Measurements from ENCODE around the gene SFTA2.
"Not testable (repeated sequence)": the region's sequence is repeated elsewhere in the genome, so short reads cannot be mapped to it uniquely, and the experiment has no call there.

SFTA2 gene

GRCh38 chr6:30928677-30929076 lies 3.3 kb downstream of the SFTA2 start:
- Histone ChIP-seq H3K4me3 (replicated peaks; ENCODE audit: insufficient read depth, low read length) (no peak overlapping the region), H3K27ac (replicated peaks) (no peak overlapping the region), H3K27me3 (ENCODE audit: insufficient read depth, poor library complexity, severe bottlenecking) (no peaks in the 10 kb centered on the region)
- TF ChIP-seq POLR2AphosphoS5 (IDR thresholded peaks at IDR 0.05; ENCODE audit: low read depth) (no peak), CTCF (IDR thresholded peaks at IDR 0.05; ENCODE audit: insufficient read depth, low read length) (no peak), REST (IDR thresholded peaks at IDR 0.05; ENCODE audit: insufficient replicate concordance, low read depth) (no peak), SPI1 (IDR thresholded peaks at IDR 0.05; ENCODE audit: borderline replicate concordance, low read depth) (no peak), GABPA (IDR thresholded peaks at IDR 0.05; ENCODE audit: low read depth) (no peak)
- no peak for DNase-seq (ENCODE audit: low read depth in 1 of 2, low spot score in 1 of 2)

- H3K4me3 ChIP-seq (replicated peaks; ENCODE audit: insufficient read depth, low read length); H3K27ac ChIP-seq (replicated peaks); DNase-seq (ENCODE audit: low read depth in 1 of 2, low spot score in 1 of 2); H3K27me3 ChIP-seq (ENCODE audit: insufficient read depth, poor library complexity, severe bottlenecking): not testable (repeated sequence)
Observed at GRCh38 chr6:30927080-30927479, 4.9 kb downstream of the SFTA2 start.

- H3K27ac ChIP-seq (replicated peaks) = no peak overlapping the region
- DNase-seq (ENCODE audit: low read depth in 1 of 2, low spot score in 1 of 2) = no peak
Observed at GRCh38 chr6:30926644-30927043, 5.3 kb downstream of the SFTA2 start.

GRCh38 chr6:30924040-30924627 lies 7.8 kb downstream of the SFTA2 start:
- H3K4me3 ChIP-seq (replicated peaks; ENCODE audit: insufficient read depth, low read length); H3K27me3 ChIP-seq (ENCODE audit: insufficient read depth, poor library complexity, severe bottlenecking); H3K27ac ChIP-seq (replicated peaks); DNase-seq (ENCODE audit: low read depth in 1 of 2, low spot score in 1 of 2): not testable (repeated sequence)

More at GRCh38 chr6:30926644-30927043, 5.3 kb downstream of the SFTA2 start:
- H3K27me3 ChIP-seq (ENCODE audit: insufficient read depth, poor library complexity, severe bottlenecking) = no peaks in the 10 kb centered on the region
- no peak overlapping the region for H3K4me3 ChIP-seq (replicated peaks; ENCODE audit: insufficient read depth, low read length)
- TF ChIP-seq CTCF (IDR thresholded peaks at IDR 0.05; ENCODE audit: insufficient read depth, low read length) (no peak), GABPA (IDR thresholded peaks at IDR 0.05; ENCODE audit: low read depth) (no peak), SPI1 (IDR thresholded peaks at IDR 0.05; ENCODE audit: borderline replicate concordance, low read depth) (no peak), POLR2AphosphoS5 (IDR thresholded peaks at IDR 0.05; ENCODE audit: low read depth) (no peak), REST (IDR thresholded peaks at IDR 0.05; ENCODE audit: insufficient replicate concordance, low read depth) (no peak)

GRCh38 chr6:30922447-30922852 lies 9.5 kb downstream of the SFTA2 start:
- TF ChIP-seq CTCF (IDR thresholded peaks at IDR 0.05; ENCODE audit: insufficient read depth, low read length) (no peak), REST (IDR thresholded peaks at IDR 0.05; ENCODE audit: insufficient replicate concordance, low read depth) (no peak), SPI1 (IDR thresholded peaks at IDR 0.05; ENCODE audit: borderline replicate concordance, low read depth) (no peak), POLR2AphosphoS5 (IDR thresholded peaks at IDR 0.05; ENCODE audit: low read depth) (no peak), GABPA (IDR thresholded peaks at IDR 0.05; ENCODE audit: low read depth) (no peak)
- DNase-seq (ENCODE audit: low read depth in 1 of 2, low spot score in 1 of 2) = no peak
- no peak overlapping the region for H3K4me3 ChIP-seq (replicated peaks; ENCODE audit: insufficient read depth, low read length)
- no peak overlapping the region for H3K27ac ChIP-seq (replicated peaks)
- no peaks in the 10 kb centered on the region for H3K27me3 ChIP-seq (ENCODE audit: insufficient read depth, poor library complexity, severe bottlenecking)
